Endothelial cell of umbilical vein (primary cell): Measurements from ENCODE around the gene NMB. TPM values are rescaled to one million over a fixed set of nuclear protein-coding genes. Genes with fewer than 3 reads are reported as not detected.

Source experiments
- BruUV-seq: library from RNA; stranded (reverse); fragments of 400-500 nt; replicated peaks from 2 replicates; lab custom pipeline; 2021; lab: Mats Ljungman, UMichigan
- CTCF ChIA-PET: fragments of 300-600, 350-600 bp; sonication (Branson Sonifier 250); formaldehyde crosslinking; loops from one replicate; lab custom pipeline; 2021; ENCODE audit warnings: antibody characterized with exemption, inconsistent platforms; lab: Charles Lee
- POLR2A ChIA-PET: fragments of 300-600, 350-600 bp; sonication (Branson Sonifier 250); formaldehyde crosslinking; loops from one replicate; lab custom pipeline; 2021; ENCODE audit warnings: antibody characterized with exemption, inconsistent platforms; lab: Charles Lee
- DNase-seq: peaks from one replicate; pipeline ENCODE4 v3.0.0-alpha.2; 2011; ENCODE audit warnings: low read depth, low spot score
- FAIRE-seq: peaks from 2 replicates; lab custom pipeline; 2011; peaks lifted over from hg19 to GRCh38; lab: Jason Lieb, UNC
- H2AFZ ChIP-seq: 2 replicates; pipeline ENCODE4 v1.6.0; 2012; ENCODE audit warnings: low read depth, low read length, control low read depth, inconsistent platforms
- H3K27ac ChIP-seq: 2 replicates; pipeline ENCODE4 v1.5.1; 2011; ENCODE audit warnings: low read depth, mild to moderate bottlenecking, control low read depth, low read length, moderate library complexity; ENCODE audit not compliant: insufficient read depth
- H3K27me3 ChIP-seq, 2 experiments: 2 replicates each; pipeline versions ENCODE4 v1.6.0 to v1.6.1; 2011; ENCODE audit warnings: low read length in 2 of 2, mixed read lengths in 1 of 2; ENCODE audit not compliant: control insufficient read depth in 2 of 2, insufficient read depth in 2 of 2
- H3K36me3 ChIP-seq, 2 experiments: 2 replicates in 1 of 2; 3 replicates in 1 of 2; pipeline ENCODE4 v1.5.1; 2011; ENCODE audit warnings: low read length in 2 of 2, mild to moderate bottlenecking in 1 of 2, moderate library complexity in 1 of 2; ENCODE audit not compliant: control insufficient read depth in 2 of 2, insufficient read depth in 2 of 2; ENCODE audit errors: extremely low read depth in 1 of 2
- H3K4me1 ChIP-seq: 3 replicates; pipeline ENCODE4 v1.5.1; 2011; ENCODE audit warnings: mild to moderate bottlenecking, low read length; ENCODE audit not compliant: control insufficient read depth, insufficient read depth; ENCODE audit errors: extremely low read depth
- H3K4me2 ChIP-seq: 2 replicates; pipeline ENCODE4 v1.6.1; 2011; ENCODE audit warnings: low read length, control low read depth, mixed read lengths; ENCODE audit not compliant: insufficient read depth
- H3K4me3 ChIP-seq, 3 experiments: fragments of 200-600 bp in 1 of 3; sonication (generic), shearing (Covaris generic) in 1 of 3; replicated peaks in 1 of 3; 2 replicates each; pipeline ENCODE4 v1.5.1; 2011 to 2016; ENCODE audit warnings: control low read depth in 3 of 3, low read length in 3 of 3, mild to moderate bottlenecking in 2 of 3, inconsistent platforms in 1 of 3, low read depth in 1 of 3, moderate library complexity in 1 of 3; ENCODE audit not compliant: insufficient read depth in 1 of 3
- H3K79me2 ChIP-seq: 2 replicates; pipeline ENCODE4 v1.6.0; 2012; ENCODE audit warnings: low read length, inconsistent platforms; ENCODE audit not compliant: control insufficient read depth, insufficient read depth
- H3K9ac ChIP-seq: replicated peaks from 2 replicates; pipeline ENCODE3; 2011; ENCODE audit warnings: low read length, control low read depth; ENCODE audit not compliant: insufficient read depth; ENCODE audit errors: extremely low read depth
- H3K9me1 ChIP-seq: replicated peaks from 3 replicates; pipeline ENCODE4 v1.6.0; 2011; ENCODE audit warnings: mild to moderate bottlenecking, low read length; ENCODE audit not compliant: control insufficient read depth, insufficient read depth; ENCODE audit errors: extremely low read depth
- H3K9me3 ChIP-seq: replicated peaks from 2 replicates; pipeline ENCODE4 v1.5.1; 2012; ENCODE audit warnings: low read length, inconsistent platforms; ENCODE audit not compliant: control insufficient read depth, insufficient read depth
- H4K20me1 ChIP-seq: replicated peaks from 2 replicates; pipeline ENCODE3; 2011; ENCODE audit warnings: mild to moderate bottlenecking, low read length; ENCODE audit not compliant: control insufficient read depth, insufficient read depth; ENCODE audit errors: extremely low read depth
- CTCF ChIP-seq, 2 donors: IDR thresholded peaks; 1 replicate in 1 of 2; 2 replicates in 1 of 2; pipeline ENCODE4 v1.5.1; 2011; ENCODE audit warnings: low read length in 2 of 2, mild to moderate bottlenecking in 2 of 2, moderate library complexity in 2 of 2, control low read depth in 1 of 2, inconsistent platforms in 1 of 2, low read depth in 1 of 2; ENCODE audit not compliant: insufficient read depth in 1 of 2; ENCODE audit errors: extremely low read depth in 1 of 2
- EZH2 ChIP-seq: IDR thresholded peaks from 2 replicates; pipeline ENCODE4 v1.6.1; 2012; ENCODE audit warnings: borderline replicate concordance, low read depth, mild to moderate bottlenecking, moderate library complexity, low read length, inconsistent platforms; ENCODE audit not compliant: severe bottlenecking
- FOS ChIP-seq: IDR thresholded peaks from 2 replicates; pipeline ENCODE4 v1.6.1; 2011; ENCODE audit warnings: mild to moderate bottlenecking, low read length, moderate library complexity, borderline replicate concordance; ENCODE audit not compliant: insufficient read depth
- GATA2 ChIP-seq: IDR thresholded peaks from 2 replicates; pipeline ENCODE4 v1.7.0; 2011; ENCODE audit warnings: low read depth, mild to moderate bottlenecking, moderate library complexity, mixed read lengths, low read length; ENCODE audit not compliant: insufficient read length, insufficient read depth
- JUN ChIP-seq: IDR thresholded peaks from 2 replicates; pipeline ENCODE4 v1.6.1; 2011; ENCODE audit warnings: borderline replicate concordance, low read depth; ENCODE audit not compliant: insufficient read length, insufficient read depth
- MAX ChIP-seq: IDR thresholded peaks from 2 replicates; pipeline ENCODE4 v1.6.1; 2011; ENCODE audit not compliant: insufficient read depth, insufficient read length
- MYC ChIP-seq: IDR thresholded peaks from one replicate; pipeline ENCODE4 v1.6.1; 2011; ENCODE audit warnings: mild to moderate bottlenecking, low read depth, low read length
- POLR2A ChIP-seq: IDR thresholded peaks from 2 replicates; pipeline ENCODE4 v1.6.1; 2012; ENCODE audit warnings: low read depth, mild to moderate bottlenecking, control low read depth, low read length
- POLR2AphosphoS5 ChIP-seq: IDR thresholded peaks from 2 replicates; pipeline ENCODE4 v1.6.1; 2012; ENCODE audit warnings: low read depth, mild to moderate bottlenecking, control low read depth, low read length, moderate library complexity; ENCODE audit not compliant: insufficient read depth
- dilution Hi-C: fragments of 300-500 bp; cut with MboI; formaldehyde crosslinking; loops from one replicate; pipeline ENCODE4 v1.15.0; 2019; ENCODE audit warnings: low sequenced_read_pairs; ENCODE audit not compliant: extremely low pct_ligation_motif_present
- intact Hi-C: fragments of 100-400 bp; cut with micrococcal nuclease; formaldehyde crosslinking; loops from one replicate; pipeline ENCODE4 v1.10.0; 2022
- polyA plus RNA-seq, 4 experiments: library from polyadenylated mRNA; depleted of rRNA in 3 of 4; stranded (reverse) in 3 of 4; unstranded in 1 of 4; fragments of >200 nt; gene quantifications; 2 replicates each; pipeline versions ENCODE4 v1.2.1 to v1.2.3, GENCODE V29; 2011 to 2012; ENCODE audit warnings: missing spikeins in 1 of 4
- total RNA-seq: library from RNA; stranded (reverse); gene quantifications from 2 replicates; pipeline ENCODE4 v1.2.3, GENCODE V29; 2021

Gene NMB
- total and polyA plus RNA-seq, 2 donors (not counting 3 experiments of a cell fraction or from before 2014, with no cell fraction given), result 7.8 to 9.8 TPM

- dilution Hi-C loops (no loop called here), intact Hi-C loops (no loop called here)
- Histone ChIP-seq H3K79me2 (no peaks in the 10 kb centered on the region), H3K9me3 (no peaks in the 10 kb centered on the region), H2AFZ (no peak overlapping the region), H3K27ac (no peak overlapping the region), H4K20me1 (no peaks in the 10 kb centered on the region), H3K9me1 (no peaks in the 10 kb centered on the region), H3K27me3 (no peaks in the 10 kb centered on the region), H3K4me2 (no peak overlapping the region), H3K4me1 (peaks cover 3% of the 10 kb centered on the region), H3K36me3 (peaks cover 9 to 11% of the 10 kb centered on the region in 2 experiments), H3K4me3 (no peak overlapping the region), H3K9ac (no peak overlapping the region)
- TF ChIP-seq GATA2 (no peak), MAX (no peak), FOS (no peak), CTCF (IDR thresholded peaks at IDR 0.05; ENCODE audit: extremely low read depth in 1 of 2, insufficient read depth in 1 of 2, low read depth in 1 of 2, low read length in 2 of 2) (no peak)
- ChIA-PET CTCF (interaction anchor here (0.7 to 1.3 kb wide), 3 partner anchors 9 to 262 kb away, joined by 3 to 6 read pairs (median 3); partner anchors contain the start of gene WDR73), POLR2A (no interaction called here)
- no TSS peak for BruUV-seq
- FAIRE-seq (no peak), DNase-seq (peak; percentile 40)
Observed at GRCh38 chr15:84666373-84666772, 8.4 kb upstream of the NMB start.

GRCh38 chr15:84661001-84661400 is 3.0 kb upstream of the NMB start:
- no TSS peak for BruUV-seq
- TF ChIP-seq MYC, result no peak
- TF ChIP-seq FOS, result no peak
- no peak for TF ChIP-seq POLR2A
- TF ChIP-seq EZH2, result no peak
- no peak for TF ChIP-seq JUN
- no peak for TF ChIP-seq CTCF (IDR thresholded peaks at IDR 0.05; ENCODE audit: extremely low read depth in 1 of 2, insufficient read depth in 1 of 2, low read depth in 1 of 2, low read length in 2 of 2)
- no peak for TF ChIP-seq MAX
- no peak for TF ChIP-seq GATA2
- TF ChIP-seq POLR2AphosphoS5, result no peak
- Histone ChIP-seq H4K20me1 (no peaks in the 10 kb centered on the region), H3K9ac (no peak overlapping the region), H3K9me3 (no peaks in the 10 kb centered on the region), H2AFZ (no peak overlapping the region), H3K79me2 (no peaks in the 10 kb centered on the region), H3K9me1 (no peaks in the 10 kb centered on the region), H3K4me3 (no peak overlapping the region), H3K4me1 (peaks cover 11% of the 10 kb centered on the region), H3K27ac (no peak overlapping the region), H3K27me3 (no peaks in the 10 kb centered on the region), H3K4me2 (no peak overlapping the region), H3K36me3 (peaks cover 0 to 5% of the 10 kb centered on the region in 2 experiments)
- intact Hi-C loops (no loop called here), dilution Hi-C loops (no loop called here)
- no peak for DNase-seq
- FAIRE-seq, result no peak
- POLR2A ChIA-PET, result interaction anchor here (0.7 kb wide), 1 partner anchor 11 kb away, joined by 3 read pairs; no protein-coding TSS in a partner anchor
- CTCF ChIA-PET, result no interaction called here
